GM20000 (cell line): ENCODE data around the gene ANKRD40.
A peak's percentile ranks its signal among the peaks of the same experiment; 100 is the strongest.

ENCODE experiments used
- DNase-seq: peaks from one replicate; pipeline ENCODE4 v3.0.0; 2012; ENCODE audit warnings: low spot score
- TF ChIP-seq, protein P1 (sequence below): IDR thresholded peaks from 2 replicates; pipeline ENCODE4 v1.5.1; 2012; ENCODE audit warnings: mild to moderate bottlenecking, control low read depth; ENCODE audit errors: extremely low read depth, missing control alignments

ANKRD40 gene

DNA sequence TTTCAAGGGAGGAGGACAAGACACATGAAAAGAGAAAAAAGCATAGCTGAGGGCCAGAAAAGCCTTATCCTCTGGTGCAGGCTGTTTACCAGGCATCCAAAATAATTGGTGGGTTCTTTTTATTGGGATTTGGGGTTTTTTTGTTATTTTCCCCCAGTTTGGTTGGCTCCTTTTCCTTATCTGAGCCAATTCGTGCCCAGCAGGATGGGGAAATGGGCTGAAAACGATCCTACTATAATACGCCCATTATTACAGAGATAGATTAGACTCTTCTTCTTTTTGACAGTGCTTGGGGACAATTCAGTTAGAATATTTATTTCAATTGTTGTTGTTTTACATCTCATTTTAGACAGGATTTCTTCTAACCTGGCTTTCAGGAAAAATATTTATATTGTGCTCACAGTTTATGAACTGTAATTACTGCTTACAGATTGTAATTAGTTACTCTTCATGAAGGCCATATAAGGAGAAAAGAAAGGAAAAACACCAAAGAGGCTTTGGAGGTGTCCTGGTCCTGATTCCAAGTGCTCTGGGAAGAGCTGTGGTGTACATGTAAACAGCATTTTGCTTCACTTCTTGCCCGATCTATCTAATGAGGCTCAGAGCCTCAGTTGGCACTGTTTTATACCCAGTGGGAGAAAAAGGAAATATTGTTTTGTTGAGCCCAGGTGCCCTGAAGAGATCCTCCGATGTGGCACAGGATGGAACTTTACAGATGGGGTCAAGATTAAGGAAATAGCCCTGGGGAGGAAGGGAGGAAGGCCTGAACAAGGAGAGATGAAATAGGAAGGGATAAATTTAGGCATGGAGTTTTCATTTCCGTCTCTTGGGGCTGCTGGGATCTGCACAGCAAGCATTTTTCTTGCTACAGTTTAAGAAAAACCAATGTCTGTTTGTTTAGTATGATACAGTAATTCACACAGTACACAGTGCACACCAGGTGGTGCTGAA, 611 bp upstream of the ANKRD40 start:
- TF ChIP-seq, protein P1, sequence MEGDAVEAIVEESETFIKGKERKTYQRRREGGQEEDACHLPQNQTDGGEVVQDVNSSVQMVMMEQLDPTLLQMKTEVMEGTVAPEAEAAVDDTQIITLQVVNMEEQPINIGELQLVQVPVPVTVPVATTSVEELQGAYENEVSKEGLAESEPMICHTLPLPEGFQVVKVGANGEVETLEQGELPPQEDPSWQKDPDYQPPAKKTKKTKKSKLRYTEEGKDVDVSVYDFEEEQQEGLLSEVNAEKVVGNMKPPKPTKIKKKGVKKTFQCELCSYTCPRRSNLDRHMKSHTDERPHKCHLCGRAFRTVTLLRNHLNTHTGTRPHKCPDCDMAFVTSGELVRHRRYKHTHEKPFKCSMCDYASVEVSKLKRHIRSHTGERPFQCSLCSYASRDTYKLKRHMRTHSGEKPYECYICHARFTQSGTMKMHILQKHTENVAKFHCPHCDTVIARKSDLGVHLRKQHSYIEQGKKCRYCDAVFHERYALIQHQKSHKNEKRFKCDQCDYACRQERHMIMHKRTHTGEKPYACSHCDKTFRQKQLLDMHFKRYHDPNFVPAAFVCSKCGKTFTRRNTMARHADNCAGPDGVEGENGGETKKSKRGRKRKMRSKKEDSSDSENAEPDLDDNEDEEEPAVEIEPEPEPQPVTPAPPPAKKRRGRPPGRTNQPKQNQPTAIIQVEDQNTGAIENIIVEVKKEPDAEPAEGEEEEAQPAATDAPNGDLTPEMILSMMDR: no peak
- peak; percentile 23 for DNase-seq

DNA sequence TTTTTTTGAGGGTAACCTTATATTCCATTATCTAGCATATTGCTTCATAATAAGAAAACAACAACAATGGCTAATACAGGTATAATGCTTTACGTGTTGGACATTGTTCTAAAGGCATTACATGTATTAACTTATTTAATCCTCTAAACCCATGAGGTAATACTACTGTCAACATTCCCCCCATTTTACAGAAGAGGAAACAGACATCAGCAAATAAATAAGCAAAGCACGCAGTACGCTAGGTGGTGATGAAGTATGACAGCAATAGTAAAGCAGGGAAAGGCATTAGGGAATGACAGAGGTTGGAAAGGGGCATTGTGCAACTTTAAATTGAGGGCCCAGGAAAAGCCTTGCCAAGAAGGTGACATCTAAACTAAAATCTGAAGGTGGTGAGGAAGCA, 4.6 kb downstream of the ANKRD40 start:
- TF ChIP-seq, protein P1: no peak
- DNase-seq: no peak

DNA sequence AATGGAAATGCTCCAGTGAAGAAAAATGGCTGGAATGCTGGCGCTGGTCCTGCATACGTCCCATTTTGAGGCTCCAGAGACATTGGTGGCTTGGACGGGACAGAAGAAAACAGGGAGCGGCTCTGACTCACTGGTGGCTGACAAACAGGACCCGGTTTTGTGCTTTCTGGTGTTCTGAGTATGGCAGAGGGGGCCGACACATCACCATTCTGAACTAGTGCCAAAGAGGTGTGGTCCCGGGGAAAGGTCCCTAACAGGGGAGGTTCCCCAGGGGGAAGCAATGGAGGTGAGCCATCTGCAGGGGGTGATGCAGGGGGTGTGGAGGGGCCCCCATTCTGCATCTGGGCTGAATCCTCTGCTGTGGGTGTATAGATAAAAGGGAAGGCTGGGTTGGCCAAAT, 8.3 kb downstream of the ANKRD40 start:
- TF ChIP-seq, protein P1: no peak
- DNase-seq: no peak

DNA sequence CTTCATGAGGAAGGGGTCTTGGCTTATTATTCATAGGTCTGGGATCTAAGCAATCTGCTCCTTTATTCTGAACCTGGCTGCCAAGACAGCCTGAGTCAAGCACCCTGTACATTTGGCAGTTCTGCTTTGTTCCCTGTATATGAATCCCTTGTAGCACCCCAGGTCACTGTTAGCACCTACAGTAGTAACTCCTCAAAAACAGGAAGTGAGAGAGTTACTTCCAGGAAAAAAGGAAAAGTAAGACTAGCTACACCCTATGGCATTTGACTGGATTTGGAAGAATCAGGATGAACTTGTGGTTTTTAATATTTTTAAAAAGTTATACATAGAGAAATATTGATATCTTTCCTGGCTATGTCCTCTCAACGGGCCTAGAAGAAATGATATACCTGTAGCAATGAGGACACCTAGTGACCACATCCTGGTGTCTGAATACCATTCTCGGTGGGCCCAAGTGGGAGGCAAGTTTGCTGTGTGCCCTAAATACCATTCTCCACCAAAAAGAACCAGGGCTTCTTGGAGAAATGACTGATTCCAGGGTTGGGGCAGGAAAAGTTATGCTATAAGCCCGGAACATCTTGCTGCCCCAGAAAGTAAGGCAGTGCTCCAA, 9.9 kb downstream of the ANKRD40 start:
- TF ChIP-seq, protein P1: no peak
- no peak for DNase-seq

DNA sequence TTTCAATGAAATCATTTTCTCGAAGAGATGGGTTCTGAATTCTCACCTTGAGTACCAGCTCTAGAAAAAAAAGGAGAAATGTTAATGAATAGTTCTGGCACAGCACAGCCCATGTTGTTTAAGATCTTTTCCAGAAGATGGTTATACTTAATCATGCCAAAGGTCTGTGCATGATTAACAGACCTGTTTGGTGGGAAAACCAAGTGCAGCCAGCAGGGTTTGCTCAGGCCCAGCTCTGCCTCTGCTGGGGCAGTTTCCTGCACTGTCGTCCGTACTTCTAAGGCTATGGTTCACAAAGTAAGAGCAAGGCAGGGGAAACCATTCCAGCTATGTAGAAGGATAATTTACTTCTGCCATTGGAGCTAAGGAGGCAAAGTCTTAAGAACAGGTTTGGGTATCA, 10.7 kb downstream of the ANKRD40 start:
- DNase-seq: no peak
- TF ChIP-seq, protein P1: no peak

DNA sequence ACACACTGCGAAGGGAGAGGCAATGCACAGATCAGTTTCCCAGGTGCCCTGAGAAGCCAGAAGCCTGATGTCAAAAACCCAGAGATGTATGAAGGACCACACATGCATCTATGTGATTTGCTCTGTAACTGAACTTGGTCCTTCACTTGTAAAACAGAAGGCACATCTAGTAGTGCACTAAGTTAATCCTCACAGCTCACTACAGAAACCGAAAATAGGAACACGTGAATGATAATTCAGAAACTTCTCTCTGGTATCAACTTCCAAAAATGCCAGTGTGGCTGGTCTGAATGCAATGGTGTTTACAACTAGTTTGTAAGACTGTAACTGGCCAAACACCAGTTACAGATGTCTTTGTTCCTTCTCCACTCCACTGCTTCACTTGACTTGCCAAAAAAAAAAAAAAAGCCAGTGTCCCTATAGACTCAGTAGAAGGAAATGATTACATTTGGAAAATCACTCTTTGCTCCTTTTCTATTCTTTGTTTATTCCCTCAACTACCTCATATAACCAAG, 11.3 kb downstream of the ANKRD40 start:
- TF ChIP-seq, protein P1: no peak
- no peak for DNase-seq

DNA sequence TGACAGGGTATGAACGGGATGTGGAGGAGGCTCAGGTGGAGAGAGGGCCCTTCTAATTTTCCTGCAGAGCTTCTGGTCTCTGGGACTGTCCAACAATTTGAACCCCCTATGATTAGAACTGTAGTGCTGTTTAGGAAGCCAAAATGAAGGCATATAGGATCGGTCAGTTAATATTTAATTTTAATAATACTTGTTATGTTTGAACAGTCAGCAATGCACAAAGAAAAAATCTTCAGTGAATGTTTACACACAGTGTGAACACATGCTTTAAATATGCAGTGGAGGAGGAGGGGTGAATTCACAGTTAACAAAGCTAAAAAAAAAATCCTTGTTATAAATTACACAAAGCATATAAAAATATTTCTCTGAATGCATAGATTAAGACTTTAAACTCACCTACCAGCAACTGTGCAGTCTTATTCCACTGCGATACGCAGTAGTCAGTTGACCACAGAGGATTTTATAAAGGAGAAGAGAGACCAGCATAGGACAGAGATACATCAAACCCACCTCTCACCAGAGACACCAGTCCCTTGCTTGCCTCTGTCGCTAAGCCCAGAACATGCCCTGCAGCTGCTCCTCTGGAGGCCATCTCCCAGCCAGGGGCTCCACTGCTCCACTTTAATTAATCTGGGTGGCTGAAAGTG, 14.6 kb downstream of the ANKRD40 start:
- no peak for DNase-seq
- TF ChIP-seq, protein P1: no peak
